H1 (cell line): ENCODE data around the gene TAS1R1. TPM values are rescaled to one million over a fixed set of nuclear protein-coding genes. Genes with fewer than 3 reads are reported as not detected.

Source experiments
- BRCA1 ChIP-seq: IDR thresholded peaks from 2 replicates; pipeline ENCODE4 v1.6.1; 2012; ENCODE audit warnings: low read depth, low read length, improper control_type of control experiment
- SRF ChIP-seq: IDR thresholded peaks from 2 replicates; pipeline ENCODE4 v1.6.1; 2011; ENCODE audit warnings: mild to moderate bottlenecking, low read depth, low read length, moderate library complexity
- SUZ12 ChIP-seq: fragments of 200-600 bp; sonication (generic); IDR thresholded peaks from 2 replicates; pipeline ENCODE4 v1.6.1; 2012; ENCODE audit warnings: mild to moderate bottlenecking, inconsistent platforms, low read length, moderate library complexity, mixed read lengths
- polyA plus RNA-seq, 7 experiments: library from polyadenylated mRNA; depleted of rRNA in 3 of 7; stranded (reverse) in 5 of 7; unstranded in 2 of 7; fragments of >200 nt in 5 of 7; fragments of 200-250 nt in 2 of 7; gene quantifications; 1 replicate in 5 of 7; 2 replicates in 1 of 7; 4 replicates in 1 of 7; pipeline versions ENCODE4 v1.2.1 to v1.2.3, GENCODE V29; 2011 to 2013; ENCODE audit warnings: missing spikeins in 2 of 7, mixed read lengths in 2 of 7
- total RNA-seq: library from RNA; stranded (reverse); fragmentation: NEBNext Ultra II Directional; extraction: Animal tissue kit (Norgen Biotek cat#: 25700); gene quantifications from 2 replicates; pipeline ENCODE4 v1.2.1, GENCODE V29; 2021

TAS1R1 gene
- total and polyA plus RNA-seq, 2 of the 8 experiments (the other 6 are each of a cell fraction or from before 2014, with no cell fraction given): 0.26 TPM; not detected in 1

GRCh38 chr1:6627841-6628545 is 72.9 kb downstream of the TAS1R1 start (continued):
- TF ChIP-seq BRCA1 (no peak), SUZ12 (no peak), SRF (no peak)
